Measurements from ENCODE around the gene STRADB.

Gene STRADB

GRCh38 chr2:201406077-201406662, 45.4 kb upstream of the STRADB start:
- no peak overlapping the region for H3K4me3 ChIP-seq (ENCODE audit: control insufficient read depth, low read depth, low read length)
- DNase-seq (ENCODE audit: low read depth): peak; percentile 78
- TF ChIP-seq CTCF (IDR thresholded peaks at IDR 0.05; ENCODE audit: control insufficient read depth, insufficient read depth, low read depth, low read length, missing control alignments): no peak

GRCh38 chr2:201407265-201407664, 44.3 kb upstream of the STRADB start:
- DNase-seq (ENCODE audit: low read depth): no peak
- no peak for TF ChIP-seq CTCF (IDR thresholded peaks at IDR 0.05; ENCODE audit: control insufficient read depth, insufficient read depth, low read depth, low read length, missing control alignments)
- H3K4me3 ChIP-seq (ENCODE audit: control insufficient read depth, low read depth, low read length): no peak overlapping the region

GRCh38 chr2:201408931-201409330, 42.6 kb upstream of the STRADB start:
- H3K4me3 ChIP-seq (ENCODE audit: control insufficient read depth, low read depth, low read length): no peak overlapping the region
- no peak for DNase-seq (ENCODE audit: low read depth)
- no peak for TF ChIP-seq CTCF (IDR thresholded peaks at IDR 0.05; ENCODE audit: control insufficient read depth, insufficient read depth, low read depth, low read length, missing control alignments)

- H3K4me3 ChIP-seq (ENCODE audit: control insufficient read depth, low read depth, low read length): no peak overlapping the region
- peak; percentile 47 for DNase-seq (ENCODE audit: low read depth)
- TF ChIP-seq CTCF (IDR thresholded peaks at IDR 0.05; ENCODE audit: control insufficient read depth, insufficient read depth, low read depth, low read length, missing control alignments): no peak
Observed at GRCh38 chr2:201411421-201411820, 40.1 kb upstream of the STRADB start.

GRCh38 chr2:201413143-201413542, 38.4 kb upstream of the STRADB start:
- no peak for DNase-seq (ENCODE audit: low read depth)
- no peak overlapping the region for H3K4me3 ChIP-seq (ENCODE audit: control insufficient read depth, low read depth, low read length)
- TF ChIP-seq CTCF (IDR thresholded peaks at IDR 0.05; ENCODE audit: control insufficient read depth, insufficient read depth, low read depth, low read length, missing control alignments): no peak

GRCh38 chr2:201413552-201413951, 38.0 kb upstream of the STRADB start:
- H3K4me3 ChIP-seq (ENCODE audit: control insufficient read depth, low read depth, low read length): no peak overlapping the region
- DNase-seq (ENCODE audit: low read depth): no peak
- no peak for TF ChIP-seq CTCF (IDR thresholded peaks at IDR 0.05; ENCODE audit: control insufficient read depth, insufficient read depth, low read depth, low read length, missing control alignments)
